Cardiac fibroblast (primary cell): ENCODE measurements around the gene RITA1.
A peak's percentile ranks its signal among the peaks of the same experiment; 100 is the strongest.

ENCODE experiments used
- DNase-seq, 2 donors: peaks; one replicate each; pipeline versions ENCODE4 v3.0.0 to v3.0.0-alpha.2; 2010; ENCODE audit warnings: low read depth in 2 of 2
- H3K4me3 ChIP-seq, 2 donors: replicated peaks in 1 of 2; 1 replicate in 1 of 2; 2 replicates in 1 of 2; pipeline ENCODE4 v1.5.1; 2011; ENCODE audit warnings: low read depth in 2 of 2, low read length in 2 of 2, mild to moderate bottlenecking in 2 of 2, moderate library complexity in 1 of 2
- CTCF ChIP-seq: IDR thresholded peaks from one replicate; pipeline ENCODE4 v1.5.1; 2011; ENCODE audit warnings: low read depth, mild to moderate bottlenecking, low read length, inconsistent platforms

RITA1 gene

GRCh38 chr12:113170926-113171325, 14.6 kb upstream of the RITA1 start:
- no peak overlapping the region for H3K4me3 ChIP-seq
- no peak for DNase-seq
- TF ChIP-seq CTCF = no peak

GRCh38 chr12:113171543-113171942, 14.0 kb upstream of the RITA1 start:
- TF ChIP-seq CTCF = no peak
- H3K4me3 ChIP-seq = no peak overlapping the region
- DNase-seq = no peak

- H3K4me3 ChIP-seq = no peak overlapping the region
- no peak for TF ChIP-seq CTCF
- no peak for DNase-seq
Observed at GRCh38 chr12:113172185-113172584, 13.3 kb upstream of the RITA1 start.

- DNase-seq = no peak
- no peak overlapping the region for H3K4me3 ChIP-seq
- no peak for TF ChIP-seq CTCF
Observed at GRCh38 chr12:113173081-113173698, 12.3 kb upstream of the RITA1 start.

GRCh38 chr12:113174461-113175384, 10.8 kb upstream of the RITA1 start:
- TF ChIP-seq CTCF = peak; percentile 99
- DNase-seq = peak; percentile 75 to 76
- no peak overlapping the region for H3K4me3 ChIP-seq

- H3K4me3 ChIP-seq = no peak overlapping the region
- no peak for TF ChIP-seq CTCF
- no peak for DNase-seq
Observed at GRCh38 chr12:113179023-113179422, 6.5 kb upstream of the RITA1 start.
